HEK293 (cell line): ENCODE measurements around the gene IFIH1.

ENCODE experiments used
- CTCF ChIA-PET: fragments of 350-600 bp; formaldehyde crosslinking; extraction: SDS; loops from one replicate; lab custom pipeline; 2021; ENCODE audit warnings: antibody characterized with exemption; lab: Yijun Ruan, JAX
- POLR2A ChIA-PET: fragments of 300-600 bp; formaldehyde crosslinking; extraction: SDS; loops from one replicate; lab custom pipeline; 2020; ENCODE audit warnings: antibody characterized with exemption, inconsistent platforms; lab: Yijun Ruan, JAX
- H3K27ac ChIP-seq: fragments of 200-500 bp; sonication (Bioruptor generic); 2 replicates; pipeline ENCODE4 v1.5.1; 2014; ENCODE audit warnings: low read depth, low read length, control low read depth, inconsistent platforms; ENCODE audit errors: extremely low read depth
- H3K36me3 ChIP-seq, 2 experiments: fragments of 200-500 bp in 1 of 2; sonication (Bioruptor generic) in 1 of 2; 1 replicate in 1 of 2; 2 replicates in 1 of 2; pipeline ENCODE4 v1.5.1; 2014 to 2017; ENCODE audit warnings: inconsistent platforms in 2 of 2, low read length in 2 of 2; ENCODE audit not compliant: control insufficient read depth in 2 of 2, insufficient read depth in 1 of 2
- H3K4me1 ChIP-seq: fragments of 200-500 bp; sonication (Bioruptor generic); 2 replicates; pipeline ENCODE4 v1.5.1; 2014; ENCODE audit warnings: mild to moderate bottlenecking, low read length, inconsistent platforms; ENCODE audit not compliant: control insufficient read depth, insufficient read depth
- H3K4me3 ChIP-seq: 2 replicates; pipeline ENCODE4 v1.5.1; 2011; ENCODE audit warnings: low read depth, mild to moderate bottlenecking, control low read depth, low read length, moderate library complexity
- H3K9me3 ChIP-seq: fragments of 200-500 bp; sonication (Bioruptor generic); 2 replicates; pipeline ENCODE4 v1.5.1; 2014; ENCODE audit warnings: low read depth, low read length, inconsistent platforms; ENCODE audit not compliant: control insufficient read depth, insufficient read depth
- HOXC10 ChIP-seq: sonication (generic); formaldehyde crosslinking; IDR thresholded peaks from 2 replicates; pipeline ENCODE4 v1.8.1; 2023; ENCODE audit warnings: mild to moderate bottlenecking, missing genetic modification reagents
- OSR2 ChIP-seq: fragments of 450-650 bp; formaldehyde crosslinking; IDR thresholded peaks from 2 replicates; pipeline ENCODE4 v1.5.1; 2016; ENCODE audit warnings: missing biosample characterization, missing genetic modification characterization
- SALL2 ChIP-seq: fragments of 450-650 bp; formaldehyde crosslinking; IDR thresholded peaks from 2 replicates; pipeline ENCODE4 v1.5.0; 2017; ENCODE audit warnings: missing biosample characterization, mild to moderate bottlenecking, missing genetic modification characterization, borderline replicate concordance
- ZBTB17 ChIP-seq: fragments of 450-650 bp; formaldehyde crosslinking; IDR thresholded peaks from 2 replicates; pipeline ENCODE4 v1.5.1; 2016; ENCODE audit warnings: missing biosample characterization, missing genetic modification characterization
- ZBTB21 ChIP-seq: fragments of 450-650 bp; formaldehyde crosslinking; IDR thresholded peaks from 2 replicates; pipeline ENCODE4 v1.5.1; 2017; ENCODE audit warnings: missing biosample characterization, missing genetic modification characterization
- ZFP37 ChIP-seq: fragments of 450-650 bp; formaldehyde crosslinking; IDR thresholded peaks from 2 replicates; pipeline ENCODE4 v1.5.1; 2016; ENCODE audit warnings: missing biosample characterization, missing genetic modification characterization
- ZNF138 ChIP-seq: fragments of 450-650 bp; formaldehyde crosslinking; IDR thresholded peaks from 2 replicates; pipeline ENCODE4 v1.5.1; 2016; ENCODE audit warnings: missing biosample characterization, missing genetic modification characterization, borderline replicate concordance
- ZNF169 ChIP-seq: fragments of 450-650 bp; formaldehyde crosslinking; IDR thresholded peaks from 2 replicates; pipeline ENCODE4 v1.5.1; 2016; ENCODE audit warnings: missing biosample characterization, missing genetic modification characterization
- ZNF221 ChIP-seq: fragments of 450-650 bp; formaldehyde crosslinking; IDR thresholded peaks from 2 replicates; pipeline ENCODE4 v1.5.1; 2017; ENCODE audit warnings: missing biosample characterization, missing genetic modification characterization, borderline replicate concordance
- ZNF274 ChIP-seq, 2 experiments: fragments of 200-500 bp in 1 of 2; fragments of 450-650 bp in 1 of 2; sonication (Bioruptor generic) in 1 of 2; formaldehyde crosslinking in 1 of 2; IDR thresholded peaks; 2 replicates each; pipeline versions ENCODE4 v1.5.1 to v1.6.1; 2014 to 2016; ENCODE audit warnings: borderline replicate concordance in 1 of 2, inconsistent platforms in 1 of 2, low read length in 1 of 2, missing biosample characterization in 1 of 2, missing genetic modification characterization in 1 of 2
- ZNF335 ChIP-seq: fragments of 450-650 bp; formaldehyde crosslinking; conservative IDR thresholded peaks from 2 replicates; pipeline ENCODE4 v1.5.1; 2016; ENCODE audit warnings: missing biosample characterization, missing genetic modification characterization
- ZNF391 ChIP-seq: fragments of 450-650 bp; formaldehyde crosslinking; IDR thresholded peaks from 2 replicates; pipeline ENCODE4 v1.5.1; 2016; ENCODE audit warnings: low read depth, missing biosample characterization, missing genetic modification characterization, borderline replicate concordance
- ZNF626 ChIP-seq: fragments of 450-650 bp; sonication (Bioruptor Pico); formaldehyde crosslinking; IDR thresholded peaks from 2 replicates; pipeline ENCODE4 v1.5.1; 2018; ENCODE audit warnings: missing biosample characterization, missing genetic modification characterization, inconsistent platforms
- ZNF670 ChIP-seq: fragments of 450-650 bp; formaldehyde crosslinking; IDR thresholded peaks from 2 replicates; pipeline ENCODE4 v1.5.1; 2016; ENCODE audit warnings: missing biosample characterization, missing genetic modification characterization, low read depth
- ZNF747 ChIP-seq: fragments of 450-650 bp; formaldehyde crosslinking; IDR thresholded peaks from 2 replicates; pipeline ENCODE4 v1.5.1; 2016; ENCODE audit warnings: missing biosample characterization, missing genetic modification characterization
- TF ChIP-seq, protein P1 (sequence below): fragments of 450-650 bp; formaldehyde crosslinking; IDR thresholded peaks from 2 replicates; pipeline ENCODE4 v1.5.1; 2016; ENCODE audit warnings: missing biosample characterization, missing genetic modification characterization, borderline replicate concordance
- TF ChIP-seq, protein P2 (sequence below): fragments of 450-650 bp; formaldehyde crosslinking; IDR thresholded peaks from 2 replicates; pipeline ENCODE4 v1.5.1; 2016; ENCODE audit warnings: missing biosample characterization, missing genetic modification characterization
- TF ChIP-seq, protein P3 (sequence below): fragments of 450-650 bp; formaldehyde crosslinking; IDR thresholded peaks from 2 replicates; pipeline ENCODE4 v1.5.1; 2017; ENCODE audit warnings: missing biosample characterization, missing genetic modification characterization
- TF ChIP-seq, protein P4 (sequence below): fragments of 450-650 bp; formaldehyde crosslinking; IDR thresholded peaks from 2 replicates; pipeline ENCODE4 v1.5.1; 2016; ENCODE audit warnings: missing biosample characterization, missing genetic modification characterization
- TF ChIP-seq, protein P5 (sequence below): fragments of 450-650 bp; formaldehyde crosslinking; IDR thresholded peaks from 2 replicates; pipeline ENCODE4 v1.5.1; 2016; ENCODE audit warnings: missing biosample characterization, missing genetic modification characterization
- TF ChIP-seq, protein P6 (sequence below): fragments of 450-650 bp; formaldehyde crosslinking; IDR thresholded peaks from 2 replicates; pipeline ENCODE4 v1.5.1; 2016; ENCODE audit warnings: missing biosample characterization, missing genetic modification characterization

IFIH1 gene

DNA sequence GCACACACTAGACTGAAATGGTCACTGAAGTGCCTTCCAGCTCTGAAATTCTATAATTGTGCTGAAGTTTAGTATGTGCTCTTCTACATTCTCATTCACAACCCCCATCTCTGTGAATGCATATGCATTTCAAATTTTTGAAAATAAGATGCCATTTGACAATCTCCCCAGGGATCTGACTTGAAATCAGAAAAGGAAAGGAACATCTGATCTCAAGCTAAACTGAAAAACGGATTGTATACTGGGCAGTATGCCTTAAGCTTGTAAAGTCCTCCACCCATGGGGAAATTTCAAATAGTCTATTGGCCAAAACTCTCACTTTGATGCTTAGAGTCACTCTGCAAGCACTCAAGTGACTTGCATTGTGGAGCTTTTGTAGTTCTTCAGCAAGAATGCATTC is 98.1 kb downstream of the IFIH1 start (continued):
- TF ChIP-seq, protein P1, sequence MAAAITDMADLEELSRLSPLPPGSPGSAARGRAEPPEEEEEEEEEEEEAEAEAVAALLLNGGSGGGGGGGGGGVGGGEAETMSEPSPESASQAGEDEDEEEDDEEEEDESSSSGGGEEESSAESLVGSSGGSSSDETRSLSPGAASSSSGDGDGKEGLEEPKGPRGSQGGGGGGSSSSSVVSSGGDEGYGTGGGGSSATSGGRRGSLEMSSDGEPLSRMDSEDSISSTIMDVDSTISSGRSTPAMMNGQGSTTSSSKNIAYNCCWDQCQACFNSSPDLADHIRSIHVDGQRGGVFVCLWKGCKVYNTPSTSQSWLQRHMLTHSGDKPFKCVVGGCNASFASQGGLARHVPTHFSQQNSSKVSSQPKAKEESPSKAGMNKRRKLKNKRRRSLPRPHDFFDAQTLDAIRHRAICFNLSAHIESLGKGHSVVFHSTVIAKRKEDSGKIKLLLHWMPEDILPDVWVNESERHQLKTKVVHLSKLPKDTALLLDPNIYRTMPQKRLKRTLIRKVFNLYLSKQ (tag by site-specific recombination) = no peak
- no peak for TF ChIP-seq ZNF670
- TF ChIP-seq, protein P2, sequence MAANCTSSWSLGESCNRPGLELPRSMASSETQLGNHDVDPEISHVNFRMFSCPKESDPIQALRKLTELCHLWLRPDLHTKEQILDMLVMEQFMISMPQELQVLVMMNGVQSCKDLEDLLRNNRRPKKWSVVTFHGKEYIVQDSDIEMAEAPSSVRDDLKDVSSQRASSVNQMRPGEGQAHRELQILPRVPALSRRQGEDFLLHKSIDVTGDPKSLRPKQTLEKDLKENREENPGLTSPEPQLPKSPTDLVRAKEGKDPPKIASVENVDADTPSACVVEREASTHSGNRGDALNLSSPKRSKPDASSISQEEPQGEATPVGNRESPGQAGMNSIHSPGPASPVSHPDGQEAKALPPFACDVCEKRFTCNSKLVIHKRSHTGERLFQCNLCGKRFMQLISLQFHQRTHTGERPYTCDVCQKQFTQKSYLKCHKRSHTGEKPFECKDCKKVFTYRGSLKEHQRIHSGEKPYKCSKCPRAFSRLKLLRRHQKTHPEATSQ (tag by site-specific recombination) = no peak
- no peak for TF ChIP-seq ZNF169
- TF ChIP-seq ZBTB17 (tag by site-specific recombination) = no peak
- no peak for TF ChIP-seq ZFP37 (tag by site-specific recombination)
- TF ChIP-seq ZNF138 (tag by site-specific recombination) = no peak

DNA sequence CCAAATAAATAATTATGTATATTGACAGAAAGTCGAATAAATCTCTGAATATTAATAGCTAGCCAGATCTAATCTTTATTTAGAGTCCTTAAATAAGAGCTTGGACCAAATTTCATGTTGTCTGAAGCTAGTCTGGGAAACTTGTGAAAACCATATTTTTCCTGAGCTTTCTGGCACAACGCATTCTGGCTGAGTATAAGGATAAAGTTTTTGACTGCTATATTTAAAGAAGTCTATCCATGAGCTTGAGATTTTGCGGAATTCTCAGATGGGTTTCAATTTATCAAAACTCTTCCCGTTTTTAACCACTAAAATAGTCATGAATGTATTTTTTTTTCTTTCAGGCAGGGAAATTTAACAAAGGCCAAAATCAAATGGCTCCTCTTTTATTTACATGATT is 99.1 kb downstream of the IFIH1 start:
- CTCF ChIA-PET = interaction anchor here (0.5 to 5.5 kb wide), 13 partner anchors 9 to 104 kb away, joined by 3 to 130 read pairs (median 4); partner anchors contain the start of gene GCG
- Histone ChIP-seq H3K4me1 (peaks cover 3% of the 10 kb centered on the region; the same call in 1 of the 2 replicates), H3K4me3 (no peak overlapping the region), H3K9me3 (no peaks in the 10 kb centered on the region), H3K27ac (no peak overlapping the region), H3K36me3 (no peaks in the 10 kb centered on the region)
- TF ChIP-seq, protein P3, sequence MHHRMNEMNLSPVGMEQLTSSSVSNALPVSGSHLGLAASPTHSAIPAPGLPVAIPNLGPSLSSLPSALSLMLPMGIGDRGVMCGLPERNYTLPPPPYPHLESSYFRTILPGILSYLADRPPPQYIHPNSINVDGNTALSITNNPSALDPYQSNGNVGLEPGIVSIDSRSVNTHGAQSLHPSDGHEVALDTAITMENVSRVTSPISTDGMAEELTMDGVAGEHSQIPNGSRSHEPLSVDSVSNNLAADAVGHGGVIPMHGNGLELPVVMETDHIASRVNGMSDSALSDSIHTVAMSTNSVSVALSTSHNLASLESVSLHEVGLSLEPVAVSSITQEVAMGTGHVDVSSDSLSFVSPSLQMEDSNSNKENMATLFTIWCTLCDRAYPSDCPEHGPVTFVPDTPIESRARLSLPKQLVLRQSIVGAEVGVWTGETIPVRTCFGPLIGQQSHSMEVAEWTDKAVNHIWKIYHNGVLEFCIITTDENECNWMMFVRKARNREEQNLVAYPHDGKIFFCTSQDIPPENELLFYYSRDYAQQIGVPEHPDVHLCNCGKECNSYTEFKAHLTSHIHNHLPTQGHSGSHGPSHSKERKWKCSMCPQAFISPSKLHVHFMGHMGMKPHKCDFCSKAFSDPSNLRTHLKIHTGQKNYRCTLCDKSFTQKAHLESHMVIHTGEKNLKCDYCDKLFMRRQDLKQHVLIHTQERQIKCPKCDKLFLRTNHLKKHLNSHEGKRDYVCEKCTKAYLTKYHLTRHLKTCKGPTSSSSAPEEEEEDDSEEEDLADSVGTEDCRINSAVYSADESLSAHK = no peak
- no peak for TF ChIP-seq ZNF391 (tag by site-specific recombination)
- no peak for TF ChIP-seq ZNF274 (IDR thresholded peaks at IDR 0.05; ENCODE audit: low read length)
- TF ChIP-seq ZNF274 (tag by site-specific recombination; IDR thresholded peaks at IDR 0.05; ENCODE audit: borderline replicate concordance) = no peak
- TF ChIP-seq, protein P4, sequence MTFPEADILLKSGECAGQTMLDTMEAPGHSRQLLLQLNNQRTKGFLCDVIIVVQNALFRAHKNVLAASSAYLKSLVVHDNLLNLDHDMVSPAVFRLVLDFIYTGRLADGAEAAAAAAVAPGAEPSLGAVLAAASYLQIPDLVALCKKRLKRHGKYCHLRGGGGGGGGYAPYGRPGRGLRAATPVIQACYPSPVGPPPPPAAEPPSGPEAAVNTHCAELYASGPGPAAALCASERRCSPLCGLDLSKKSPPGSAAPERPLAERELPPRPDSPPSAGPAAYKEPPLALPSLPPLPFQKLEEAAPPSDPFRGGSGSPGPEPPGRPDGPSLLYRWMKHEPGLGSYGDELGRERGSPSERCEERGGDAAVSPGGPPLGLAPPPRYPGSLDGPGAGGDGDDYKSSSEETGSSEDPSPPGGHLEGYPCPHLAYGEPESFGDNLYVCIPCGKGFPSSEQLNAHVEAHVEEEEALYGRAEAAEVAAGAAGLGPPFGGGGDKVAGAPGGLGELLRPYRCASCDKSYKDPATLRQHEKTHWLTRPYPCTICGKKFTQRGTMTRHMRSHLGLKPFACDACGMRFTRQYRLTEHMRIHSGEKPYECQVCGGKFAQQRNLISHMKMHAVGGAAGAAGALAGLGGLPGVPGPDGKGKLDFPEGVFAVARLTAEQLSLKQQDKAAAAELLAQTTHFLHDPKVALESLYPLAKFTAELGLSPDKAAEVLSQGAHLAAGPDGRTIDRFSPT = no peak
- no peak for TF ChIP-seq ZNF221 (tag by site-specific recombination)
- TF ChIP-seq ZNF335 = no peak
- no peak for TF ChIP-seq SALL2
- TF ChIP-seq, protein P5, sequence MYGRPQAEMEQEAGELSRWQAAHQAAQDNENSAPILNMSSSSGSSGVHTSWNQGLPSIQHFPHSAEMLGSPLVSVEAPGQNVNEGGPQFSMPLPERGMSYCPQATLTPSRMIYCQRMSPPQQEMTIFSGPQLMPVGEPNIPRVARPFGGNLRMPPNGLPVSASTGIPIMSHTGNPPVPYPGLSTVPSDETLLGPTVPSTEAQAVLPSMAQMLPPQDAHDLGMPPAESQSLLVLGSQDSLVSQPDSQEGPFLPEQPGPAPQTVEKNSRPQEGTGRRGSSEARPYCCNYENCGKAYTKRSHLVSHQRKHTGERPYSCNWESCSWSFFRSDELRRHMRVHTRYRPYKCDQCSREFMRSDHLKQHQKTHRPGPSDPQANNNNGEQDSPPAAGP = no peak
- no peak for TF ChIP-seq OSR2 (tag by site-specific recombination)
- no peak for TF ChIP-seq HOXC10 (CRISPR knock-in tag)
- TF ChIP-seq ZBTB21 = no peak
- no peak for TF ChIP-seq ZNF626 (tag by site-specific recombination)
- TF ChIP-seq ZNF747 (tag by site-specific recombination) = no peak
- TF ChIP-seq, protein P6, sequence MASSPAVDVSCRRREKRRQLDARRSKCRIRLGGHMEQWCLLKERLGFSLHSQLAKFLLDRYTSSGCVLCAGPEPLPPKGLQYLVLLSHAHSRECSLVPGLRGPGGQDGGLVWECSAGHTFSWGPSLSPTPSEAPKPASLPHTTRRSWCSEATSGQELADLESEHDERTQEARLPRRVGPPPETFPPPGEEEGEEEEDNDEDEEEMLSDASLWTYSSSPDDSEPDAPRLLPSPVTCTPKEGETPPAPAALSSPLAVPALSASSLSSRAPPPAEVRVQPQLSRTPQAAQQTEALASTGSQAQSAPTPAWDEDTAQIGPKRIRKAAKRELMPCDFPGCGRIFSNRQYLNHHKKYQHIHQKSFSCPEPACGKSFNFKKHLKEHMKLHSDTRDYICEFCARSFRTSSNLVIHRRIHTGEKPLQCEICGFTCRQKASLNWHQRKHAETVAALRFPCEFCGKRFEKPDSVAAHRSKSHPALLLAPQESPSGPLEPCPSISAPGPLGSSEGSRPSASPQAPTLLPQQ (tag by site-specific recombination) = no peak
- POLR2A ChIA-PET = no interaction called here
